Measurements from ENCODE around the gene CLSTN2.

DNA sequence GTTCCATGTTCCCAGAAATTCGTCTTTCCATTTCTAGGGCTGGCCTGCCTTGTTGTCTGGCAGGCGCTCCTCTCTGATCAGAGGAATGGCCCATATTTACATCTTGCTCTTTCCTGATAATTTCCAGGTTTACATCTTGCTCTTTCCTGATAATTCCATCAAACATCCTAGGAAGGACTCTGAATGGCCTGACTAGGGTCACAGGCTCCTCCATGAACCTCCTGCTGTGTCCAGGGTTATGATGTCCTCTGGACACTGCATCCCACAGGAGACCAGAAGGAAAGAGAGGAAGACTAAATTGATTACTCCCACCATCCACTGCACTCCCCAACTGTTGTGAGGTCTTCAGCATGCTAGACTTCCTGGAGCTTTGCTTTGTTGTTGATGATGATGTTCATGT, 75.4 kb downstream of the CLSTN2 start:
- TF ChIP-seq, protein P1, sequence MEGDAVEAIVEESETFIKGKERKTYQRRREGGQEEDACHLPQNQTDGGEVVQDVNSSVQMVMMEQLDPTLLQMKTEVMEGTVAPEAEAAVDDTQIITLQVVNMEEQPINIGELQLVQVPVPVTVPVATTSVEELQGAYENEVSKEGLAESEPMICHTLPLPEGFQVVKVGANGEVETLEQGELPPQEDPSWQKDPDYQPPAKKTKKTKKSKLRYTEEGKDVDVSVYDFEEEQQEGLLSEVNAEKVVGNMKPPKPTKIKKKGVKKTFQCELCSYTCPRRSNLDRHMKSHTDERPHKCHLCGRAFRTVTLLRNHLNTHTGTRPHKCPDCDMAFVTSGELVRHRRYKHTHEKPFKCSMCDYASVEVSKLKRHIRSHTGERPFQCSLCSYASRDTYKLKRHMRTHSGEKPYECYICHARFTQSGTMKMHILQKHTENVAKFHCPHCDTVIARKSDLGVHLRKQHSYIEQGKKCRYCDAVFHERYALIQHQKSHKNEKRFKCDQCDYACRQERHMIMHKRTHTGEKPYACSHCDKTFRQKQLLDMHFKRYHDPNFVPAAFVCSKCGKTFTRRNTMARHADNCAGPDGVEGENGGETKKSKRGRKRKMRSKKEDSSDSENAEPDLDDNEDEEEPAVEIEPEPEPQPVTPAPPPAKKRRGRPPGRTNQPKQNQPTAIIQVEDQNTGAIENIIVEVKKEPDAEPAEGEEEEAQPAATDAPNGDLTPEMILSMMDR (IDR thresholded peaks at IDR 0.05) = no peak
- no peak for TF ChIP-seq POLR2A (IDR thresholded peaks at IDR 0.05)
- TF ChIP-seq POLR2AphosphoS5 (IDR thresholded peaks at IDR 0.05) = no peak

Measured in prostate gland (tissue), 2 donors.